ENCODE measurements around the gene ABCA4. TPM values are rescaled to one million over a fixed set of nuclear protein-coding genes. Genes with fewer than 3 reads are reported as not detected.

ABCA4 gene
- total RNA-seq, 2 experiments from 2014 or later, result not detected

- ChIA-PET POLR2A (no interaction called here), CTCF (no interaction called here)
These were observed 30.2 kb downstream of the ABCA4 start for GRCh38 chr1:94090761-94091160.

- CTCF ChIA-PET, result no interaction called here
- POLR2A ChIA-PET, result no interaction called here
These were observed 33.8 kb downstream of the ABCA4 start for GRCh38 chr1:94087193-94087592.

- ChIA-PET CTCF (no interaction called here), POLR2A (no interaction called here)
These were observed 36.4 kb downstream of the ABCA4 start for GRCh38 chr1:94084547-94084946.

GRCh38 chr1:94084085-94084484 is 36.9 kb downstream of the ABCA4 start:
- POLR2A ChIA-PET, result no interaction called here
- CTCF ChIA-PET, result no interaction called here

- CTCF ChIA-PET, result no interaction called here
- POLR2A ChIA-PET, result no interaction called here
These were observed 37.3 kb downstream of the ABCA4 start for GRCh38 chr1:94083681-94084080.

GRCh38 chr1:94081566-94082344 is 39.2 kb downstream of the ABCA4 start:
- ChIA-PET POLR2A (no interaction called here), CTCF (no interaction called here)

GRCh38 chr1:94079989-94080388 is 41.0 kb downstream of the ABCA4 start:
- ChIA-PET POLR2A (no interaction called here), CTCF (no interaction called here)

- POLR2A ChIA-PET, result no interaction called here
- CTCF ChIA-PET, result no interaction called here
These were observed 41.6 kb downstream of the ABCA4 start for GRCh38 chr1:94079080-94079940.

GRCh38 chr1:94072840-94073522 is 48.0 kb downstream of the ABCA4 start:
- POLR2A ChIA-PET, result no interaction called here

GRCh38 chr1:94071976-94072375 is 49.0 kb downstream of the ABCA4 start:
- ChIA-PET POLR2A (no interaction called here), CTCF (no interaction called here)

More at GRCh38 chr1:94072840-94073522, 48.0 kb downstream of the ABCA4 start:
- CTCF ChIA-PET, result no interaction called here

GRCh38 chr1:94071391-94071790 is 49.6 kb downstream of the ABCA4 start:
- CTCF ChIA-PET, result no interaction called here
- POLR2A ChIA-PET, result no interaction called here

GRCh38 chr1:94070865-94071264 is 50.1 kb downstream of the ABCA4 start:
- CTCF ChIA-PET, result no interaction called here
- POLR2A ChIA-PET, result no interaction called here

- CTCF ChIA-PET, result no interaction called here
- POLR2A ChIA-PET, result no interaction called here
These were observed 51.0 kb downstream of the ABCA4 start for GRCh38 chr1:94069919-94070285.

GRCh38 chr1:94068999-94069918 is 51.7 kb downstream of the ABCA4 start:
- ChIA-PET CTCF (no interaction called here), POLR2A (no interaction called here)

GRCh38 chr1:94068096-94068998 is 52.6 kb downstream of the ABCA4 start:
- CTCF ChIA-PET, result no interaction called here
- POLR2A ChIA-PET, result no interaction called here

- CTCF ChIA-PET, result no interaction called here
- POLR2A ChIA-PET, result no interaction called here
These were observed 53.8 kb downstream of the ABCA4 start for GRCh38 chr1:94067196-94067595.

- CTCF ChIA-PET, result no interaction called here
- POLR2A ChIA-PET, result no interaction called here
These were observed 57.6 kb downstream of the ABCA4 start for GRCh38 chr1:94063379-94063778.

GRCh38 chr1:94061513-94062443 is 59.2 kb downstream of the ABCA4 start:
- CTCF ChIA-PET, result interaction anchor here (0.8 to 1.9 kb wide), 6 partner anchors 16 to 743 kb away, joined by 3 to 5 read pairs (median 4); no protein-coding TSS in a partner anchor
- POLR2A ChIA-PET, result no interaction called here

All from activated CD8-positive, alpha-beta memory T cell treated with anti-CD3 and anti-CD28 coated beads for 36 hours (primary cell).